K562 (cell line): ENCODE data around the gene SOCS7. TPM values are rescaled to one million over a fixed set of nuclear protein-coding genes. Genes with fewer than 3 reads are reported as not detected.

Experiments used
- CHAMP1 ChIP-seq: fragments of 450-650 bp; IDR thresholded peaks from 2 replicates; pipeline ENCODE4 v1.6.1; 2016; ENCODE audit warnings: mild to moderate bottlenecking
- CHCHD3 ChIP-seq: fragments of 250-450 bp; sonication (Bioruptor Pico); IDR thresholded peaks from 2 replicates; pipeline ENCODE4 v2.1.2; 2022; ENCODE audit warnings: mild to moderate bottlenecking
- CSDE1 ChIP-seq, 2 experiments: fragments of 450-650 bp; IDR thresholded peaks; 2 replicates each; pipeline ENCODE4 v1.6.1; 2016; ENCODE audit warnings: mild to moderate bottlenecking in 1 of 2
- CXXC5 ChIP-seq: fragments of 250-450 bp; sonication (Bioruptor Pico); IDR thresholded peaks from 2 replicates; pipeline ENCODE4 v1.8.0; 2022; ENCODE audit warnings: inconsistent platforms, mild to moderate bottlenecking, moderate library complexity
- DMBX1 ChIP-seq: fragments of 250-450 bp; sonication (Bioruptor Pico); IDR thresholded peaks from 2 replicates; pipeline ENCODE4 v1.8.0; 2022; ENCODE audit warnings: inconsistent platforms, mild to moderate bottlenecking, moderate library complexity, borderline replicate concordance
- E2F1 ChIP-seq: sonication (generic); formaldehyde crosslinking; IDR thresholded peaks from 2 replicates; pipeline ENCODE4 v1.8.1; 2023; ENCODE audit warnings: mild to moderate bottlenecking, missing genetic modification reagents, moderate library complexity
- E2F3 ChIP-seq: fragments of 250-450 bp; sonication (Bioruptor Pico); IDR thresholded peaks from 2 replicates; pipeline ENCODE4 v1.4.0; 2020; ENCODE audit warnings: mild to moderate bottlenecking
- ETV1 ChIP-seq: fragments of 450-650 bp; conservative IDR thresholded peaks from 2 replicates; pipeline ENCODE4 v1.6.1; 2016; ENCODE audit warnings: missing genetic modification characterization, control low read depth, low read depth, missing compliant biosample characterization
- EWSR1 ChIP-seq: fragments of 450-650 bp; IDR thresholded peaks from 2 replicates; pipeline ENCODE4 v1.6.1; 2018; ENCODE audit warnings: borderline replicate concordance, mild to moderate bottlenecking, low read depth, moderate library complexity; ENCODE audit not compliant: partially characterized antibody
- FOXA3 ChIP-seq, 2 experiments: fragments of 450-650 bp in 1 of 2; sonication (generic) in 1 of 2; formaldehyde crosslinking; IDR thresholded peaks in 1 of 2; conservative IDR thresholded peaks in 1 of 2; 2 replicates each; pipeline versions ENCODE4 v1.4.0 to v1.8.0; 2020 to 2022; ENCODE audit warnings: mild to moderate bottlenecking in 2 of 2, missing genetic modification reagents in 1 of 2
- HNRNPK ChIP-seq: fragments of 200-400 bp; formaldehyde crosslinking; IDR thresholded peaks from one replicate; pipeline ENCODE4 v1.6.1; 2018; ENCODE audit warnings: mild to moderate bottlenecking, low read depth, low read length; ENCODE audit not compliant: poor library complexity, severe bottlenecking
- KLF16 ChIP-seq: IDR thresholded peaks from 2 replicates; pipeline ENCODE4 v1.6.1; 2016; ENCODE audit warnings: antibody characterized with exemption
- MTA3 ChIP-seq: fragments of 450-650 bp; formaldehyde crosslinking; IDR thresholded peaks from 2 replicates; pipeline ENCODE4 v1.6.1; 2017; ENCODE audit warnings: mild to moderate bottlenecking, borderline replicate concordance
- PML ChIP-seq: IDR thresholded peaks from 2 replicates; pipeline ENCODE4 v1.6.1; 2012; ENCODE audit warnings: low read length, inconsistent platforms
- POLR3A ChIP-seq: IDR thresholded peaks from 2 replicates; pipeline ENCODE4 v1.6.1; 2011; ENCODE audit warnings: borderline replicate concordance, mild to moderate bottlenecking, moderate library complexity; ENCODE audit not compliant: insufficient read length, insufficient read depth; ENCODE audit errors: extremely low read depth
- SMAD4 ChIP-seq: fragments of 250-450 bp; sonication (Bioruptor Pico); conservative IDR thresholded peaks from 2 replicates; pipeline ENCODE4 v1.8.0; 2021; ENCODE audit warnings: inconsistent platforms, mild to moderate bottlenecking, moderate library complexity
- SMARCB1 ChIP-seq: IDR thresholded peaks from 2 replicates; pipeline ENCODE4 v1.6.1; 2011; ENCODE audit warnings: improper control_type of control experiment, low read depth; ENCODE audit not compliant: insufficient read length
- SNRNP70 ChIP-seq: fragments of 200-400 bp; formaldehyde crosslinking; optimal IDR thresholded peaks from 2 replicates; pipeline ENCODE3; 2017; ENCODE audit warnings: low read depth, low read length
- ZBTB1 ChIP-seq: sonication (generic); formaldehyde crosslinking; IDR thresholded peaks from 2 replicates; pipeline ENCODE4 v1.8.1; 2023; ENCODE audit warnings: missing genetic modification reagents, low read depth, mild to moderate bottlenecking, borderline replicate concordance
- ZBTB9 ChIP-seq: fragments of 450-650 bp; formaldehyde crosslinking; IDR thresholded peaks from 2 replicates; pipeline ENCODE4 v1.4.0; 2020; ENCODE audit warnings: mild to moderate bottlenecking, moderate library complexity
- ZNF277 ChIP-seq: fragments of 250-450 bp; sonication (Bioruptor Pico); IDR thresholded peaks from 2 replicates; pipeline ENCODE4 v1.8.0; 2022; ENCODE audit warnings: inconsistent platforms, mild to moderate bottlenecking, moderate library complexity, borderline replicate concordance
- ZNF311 ChIP-seq: fragments of 250-450 bp; sonication (Bioruptor Pico); IDR thresholded peaks from 2 replicates; pipeline ENCODE4 v1.4.0; 2020; ENCODE audit warnings: mild to moderate bottlenecking, moderate library complexity
- polyA plus RNA-seq, 8 experiments: library from polyadenylated mRNA; depleted of rRNA in 4 of 8; stranded (reverse) in 5 of 8; unstranded in 3 of 8; fragments of >200 nt; fragmentation: Nextera tagmentation in 2 of 8; fragmentation: Illumina TruSeq in 1 of 8; extraction: Ambion mirVana in 2 of 8; extraction: Trizol in 1 of 8; gene quantifications; 2 replicates each; pipeline versions ENCODE4 v1.2.1 to v1.2.3, GENCODE V29; 2011 to 2014; ENCODE audit warnings: inconsistent platforms in 1 of 8, missing spikeins in 1 of 8
- total RNA-seq, 7 experiments: library from RNA; depleted of rRNA in 6 of 7; stranded (reverse); fragments of >200 nt in 6 of 7; fragmentation: Illumina TruSeq in 2 of 7; extraction: Trizol in 2 of 7; gene quantifications; 2 replicates each; pipeline versions ENCODE4 v1.2.1 to v1.2.3, GENCODE V29; 2011 to 2021; ENCODE audit warnings: low replicate concordance in 1 of 7

The SOCS7 gene
- total and polyA plus RNA-seq, 9 of the 15 experiments (the other 6 are each of a cell fraction or from before 2014, with no cell fraction given): 0.94 to 14.5 (median 8.2) TPM

- TF ChIP-seq E2F1 (no peak), PML (peak; percentile 70; the same call in 1 of the 2 replicates), ZNF311 (CRISPR knock-in tag) (no peak), E2F3 (CRISPR knock-in tag) (no peak), EWSR1 (no peak), DMBX1 (CRISPR knock-in tag) (0 out of 2 replicates have a peak, but pooled peaks have one; percentile 46), SNRNP70 (no peak), CXXC5 (peak; percentile 50), FOXA3 (CRISPR knock-in tag; conservative IDR thresholded peaks at IDR 0.05 in 1 of 2, IDR thresholded peaks at IDR 0.05 in 1 of 2) (peak in 1 of 2 experiments; percentile 28; a peak in 1 of 4 replicates), ZNF277 (CRISPR knock-in tag) (no peak), ZBTB9 (CRISPR knock-in tag) (no peak), CSDE1 (IDR thresholded peaks at IDR 0.05) (no peak), ZBTB1 (no peak), CHAMP1 (no peak), POLR3A (no peak), SMAD4 (CRISPR knock-in tag) (peak; percentile 90), CHCHD3 (no peak), HNRNPK (no peak), MTA3 (peak; percentile 67; the same call in 1 of the 2 replicates), ETV1 (tag) (peak; percentile 58), SMARCB1 (no peak), KLF16 (peak; percentile 82)
Observed at GRCh38 chr17:38417210-38417951, 65.7 kb downstream of the SOCS7 start (continued).
